ENCODE results near the gene ZDHHC19.

ZDHHC19 gene

GRCh38 chr3:196210673-196211556, at the start of gene ZDHHC19:
ZDHHC19 (minus strand) TSS chr3:196211400; CDS start chr3:196211315, 85 bp downstream.
- Histone ChIP-seq H3K79me2 (ENCODE audit: insufficient read depth, low read length) (no peaks in the 10 kb centered on the region), H3K4me1 (ENCODE audit: insufficient read depth, low read length, severe bottlenecking) (peaks cover 7% of the 10 kb centered on the region), H3K4me3 (ENCODE audit: low read depth, low read length, poor library complexity, severe bottlenecking) (no peak within 1 kb of the TSS), H4K20me1 (ENCODE audit: insufficient read depth, low read length) (no peaks in the 10 kb centered on the region), H3K9ac (ENCODE audit: low read length) (no peak within 1 kb of the TSS), H3K27me3 (ENCODE audit: insufficient read depth, low read length) (no peaks in the 10 kb centered on the region; the same call in 1 of the 2 replicates), H3K9me3 (ENCODE audit: low read length) (no peaks in the 10 kb centered on the region), H3K4me2 (ENCODE audit: low read length) (no peak within 1 kb of the TSS), H3K36me3 (ENCODE audit: insufficient read depth, low read length) (no peaks in the 10 kb centered on the region), H3F3A (ENCODE audit: insufficient read depth, low read length) (no peaks in the 10 kb centered on the region), H3K27ac (ENCODE audit: low read depth, low read length, poor library complexity, severe bottlenecking) (no peak within 1 kb of the TSS), H3K9me2 (ENCODE audit: low read depth, low read length) (no peaks in the 10 kb centered on the region), H2AFZ (ENCODE audit: low read length) (no peak within 1 kb of the TSS)
- TF ChIP-seq EZH2 (IDR thresholded peaks at IDR 0.05; ENCODE audit: borderline replicate concordance, low read length) (no peak), CTCF (IDR thresholded peaks at IDR 0.05; ENCODE audit: low read length) (no peak)

GRCh38 chr3:196260784-196261183, 49.6 kb upstream of the ZDHHC19 start:
- no peak for TF ChIP-seq EZH2 (IDR thresholded peaks at IDR 0.05; ENCODE audit: borderline replicate concordance, low read length)
- TF ChIP-seq CTCF (IDR thresholded peaks at IDR 0.05; ENCODE audit: low read length): no peak
- no peak overlapping the region for H3K9ac ChIP-seq (ENCODE audit: low read length)
- H3K9me3 ChIP-seq (ENCODE audit: low read length): 0 out of 2 replicates have a peak, but pooled peaks cover 3% of the 10 kb centered on the region
- no peak overlapping the region for H3K4me3 ChIP-seq (ENCODE audit: low read depth, low read length, poor library complexity, severe bottlenecking)
- H4K20me1 ChIP-seq (ENCODE audit: insufficient read depth, low read length): no peaks in the 10 kb centered on the region
- no peaks in the 10 kb centered on the region for H3F3A ChIP-seq (ENCODE audit: insufficient read depth, low read length)
- no peaks in the 10 kb centered on the region for H3K9me2 ChIP-seq (ENCODE audit: low read depth, low read length)
- H3K27me3 ChIP-seq (ENCODE audit: insufficient read depth, low read length): no peaks in the 10 kb centered on the region
- no peaks in the 10 kb centered on the region for H3K4me1 ChIP-seq (ENCODE audit: insufficient read depth, low read length, severe bottlenecking)
- H2AFZ ChIP-seq (ENCODE audit: low read length): no peak overlapping the region
- H3K79me2 ChIP-seq (ENCODE audit: insufficient read depth, low read length): no peaks in the 10 kb centered on the region
- peaks cover 17% of the 10 kb centered on the region for H3K36me3 ChIP-seq (ENCODE audit: insufficient read depth, low read length)
- H3K27ac ChIP-seq (ENCODE audit: low read depth, low read length, poor library complexity, severe bottlenecking): no peak overlapping the region
- no peak overlapping the region for H3K4me2 ChIP-seq (ENCODE audit: low read length)

GRCh38 chr3:196255776-196256175, 44.6 kb upstream of the ZDHHC19 start:
- H3K27me3 ChIP-seq (ENCODE audit: insufficient read depth, low read length): no peaks in the 10 kb centered on the region
- H3K4me2 ChIP-seq (ENCODE audit: low read length): no peak overlapping the region
- peaks cover 23% of the 10 kb centered on the region for H3K36me3 ChIP-seq (ENCODE audit: insufficient read depth, low read length)
- H3F3A ChIP-seq (ENCODE audit: insufficient read depth, low read length): no peaks in the 10 kb centered on the region
- H3K9ac ChIP-seq (ENCODE audit: low read length): no peak overlapping the region
- no peak overlapping the region for H2AFZ ChIP-seq (ENCODE audit: low read length)
- H4K20me1 ChIP-seq (ENCODE audit: insufficient read depth, low read length): no peaks in the 10 kb centered on the region
- H3K9me3 ChIP-seq (ENCODE audit: low read length): peaks cover 3% of the 10 kb centered on the region; the same call in 1 of the 2 replicates
- no peaks in the 10 kb centered on the region for H3K79me2 ChIP-seq (ENCODE audit: insufficient read depth, low read length)
- no peak for TF ChIP-seq EZH2 (IDR thresholded peaks at IDR 0.05; ENCODE audit: borderline replicate concordance, low read length)
- no peak for TF ChIP-seq CTCF (IDR thresholded peaks at IDR 0.05; ENCODE audit: low read length)
- H3K4me1 ChIP-seq (ENCODE audit: insufficient read depth, low read length, severe bottlenecking): no peaks in the 10 kb centered on the region
- no peak overlapping the region for H3K27ac ChIP-seq (ENCODE audit: low read depth, low read length, poor library complexity, severe bottlenecking)
- no peaks in the 10 kb centered on the region for H3K9me2 ChIP-seq (ENCODE audit: low read depth, low read length)
- H3K4me3 ChIP-seq (ENCODE audit: low read depth, low read length, poor library complexity, severe bottlenecking): no peak overlapping the region

Measured in OCI-LY1 (cell line).